IMR-90 (cell line): ENCODE measurements around the gene METTL2A. TPM values are rescaled to one million over a fixed set of nuclear protein-coding genes. Genes with fewer than 3 reads are reported as not detected.
"Not testable (repeated sequence)": the region's sequence is repeated elsewhere in the genome, so short reads cannot be mapped to it uniquely, and the experiment has no call there.

ENCODE experiments used
- ATAC-seq: fragments of 200-7000 bp; cut with Tn5 transposase; 2 replicates; pipeline ENCODE4 v1.9.1; 2020; ENCODE audit warnings: low read depth, mild to moderate bottlenecking, moderate library complexity
- BruUV-seq: library from RNA; stranded (reverse); fragments of 400-500 nt; replicated peaks from 2 replicates; lab custom pipeline; 2021; lab: Mats Ljungman, UMichigan
- CTCF ChIA-PET: fragments of 300-600 bp; formaldehyde crosslinking; extraction: SDS; loops from one replicate; lab custom pipeline; 2021; ENCODE audit warnings: antibody characterized with exemption; lab: Yijun Ruan, JAX
- POLR2A ChIA-PET: fragments of 300-600 bp; sonication (Branson Sonifier 250); formaldehyde crosslinking; loops from one replicate; lab custom pipeline; 2022; ENCODE audit warnings: antibody characterized with exemption; ENCODE audit not compliant: unreplicated experiment; lab: Charles Lee
- DNase-seq: peaks from one replicate; pipeline ENCODE4 v3.0.0; 2013
- H2AFZ ChIP-seq: replicated peaks from 2 replicates; pipeline ENCODE3; 2013; ENCODE audit warnings: low read length, mild to moderate bottlenecking; ENCODE audit not compliant: poor library complexity
- H2AK5ac ChIP-seq: 2 replicates; pipeline ENCODE4 v1.6.1; 2013; ENCODE audit warnings: low read depth, low read length, inconsistent platforms
- H2AK9ac ChIP-seq: replicated peaks from 2 replicates; pipeline ENCODE3; 2013; ENCODE audit warnings: mild to moderate bottlenecking, low read depth, low read length, moderate library complexity; ENCODE audit not compliant: poor library complexity
- H2BK120ac ChIP-seq: 2 replicates; pipeline ENCODE4 v1.6.1; 2013; ENCODE audit warnings: low read depth, low read length, inconsistent platforms
- H2BK15ac ChIP-seq: 3 replicates; pipeline ENCODE4 v1.6.1; 2013; ENCODE audit warnings: low read depth, low read length, inconsistent platforms
- H2BK20ac ChIP-seq: 2 replicates; pipeline ENCODE4 v1.6.1; 2013; ENCODE audit warnings: low read depth, mild to moderate bottlenecking, inconsistent platforms, low read length, moderate library complexity
- H2BK5ac ChIP-seq: 2 replicates; pipeline ENCODE4 v1.6.1; 2013; ENCODE audit warnings: mild to moderate bottlenecking, low read depth, low read length, inconsistent platforms; ENCODE audit not compliant: poor library complexity, severe bottlenecking
- H3K14ac ChIP-seq: replicated peaks from 2 replicates; pipeline ENCODE4 v1.6.1; 2013; ENCODE audit warnings: low read depth, low read length, inconsistent platforms
- H3K18ac ChIP-seq: 2 replicates; pipeline ENCODE4 v1.6.1; 2013; ENCODE audit warnings: low read depth, low read length, control low read depth
- H3K23ac ChIP-seq: 2 replicates; pipeline ENCODE4 v1.6.1; 2013; ENCODE audit warnings: low read depth, low read length, inconsistent platforms
- H3K27ac ChIP-seq: 2 replicates; pipeline ENCODE4 v1.5.1; 2013; ENCODE audit warnings: mild to moderate bottlenecking, control low read depth, low read length; ENCODE audit not compliant: insufficient read depth
- H3K27me3 ChIP-seq: 2 replicates; pipeline ENCODE4 v1.6.1; 2013; ENCODE audit warnings: low read length; ENCODE audit not compliant: control insufficient read depth, insufficient read depth
- H3K36me3 ChIP-seq: 2 replicates; pipeline ENCODE4 v1.6.1; 2013; ENCODE audit warnings: low read length, mixed read lengths; ENCODE audit not compliant: control insufficient read depth, insufficient read depth
- H3K4ac ChIP-seq: 2 replicates; pipeline ENCODE4 v1.6.1; 2013; ENCODE audit warnings: low read depth, low read length, inconsistent platforms
- H3K4me1 ChIP-seq: 2 replicates; pipeline ENCODE4 v1.6.1; 2013; ENCODE audit warnings: low read length, mixed read lengths; ENCODE audit not compliant: control insufficient read depth, insufficient read depth
- H3K4me2 ChIP-seq: 2 replicates; pipeline ENCODE4 v1.6.1; 2013; ENCODE audit warnings: low read depth, mild to moderate bottlenecking, control low read depth, low read length, moderate library complexity
- H3K4me3 ChIP-seq: 2 replicates; pipeline ENCODE4 v1.5.1; 2013; ENCODE audit warnings: low read depth, mild to moderate bottlenecking, control low read depth, low read length, moderate library complexity; ENCODE audit not compliant: insufficient read depth
- H3K56ac ChIP-seq: 2 replicates; pipeline ENCODE4 v1.6.1; 2013; ENCODE audit warnings: low read length, inconsistent platforms; ENCODE audit not compliant: insufficient read depth; ENCODE audit errors: extremely low read depth
- H3K79me1 ChIP-seq, 2 experiments: 2 replicates each; pipeline ENCODE4 v1.6.1; 2013; ENCODE audit warnings: low read length in 2 of 2, inconsistent platforms in 1 of 2, low read depth in 1 of 2
- H3K9ac ChIP-seq: 2 replicates; pipeline ENCODE4 v1.6.1; 2013; ENCODE audit warnings: low read depth, low read length, control low read depth
- H3K9me1 ChIP-seq: 2 replicates; pipeline ENCODE4 v1.6.1; 2013; ENCODE audit warnings: low read length, inconsistent platforms; ENCODE audit not compliant: insufficient read depth
- H3K9me3 ChIP-seq: 2 replicates; pipeline ENCODE4 v1.6.1; 2013; ENCODE audit warnings: low read length; ENCODE audit not compliant: control insufficient read depth, insufficient read depth
- H4K20me1 ChIP-seq: 2 replicates; pipeline ENCODE4 v1.6.1; 2013; ENCODE audit warnings: low read length, inconsistent platforms; ENCODE audit not compliant: insufficient read depth
- H4K5ac ChIP-seq: 2 replicates; pipeline ENCODE4 v1.6.1; 2013; ENCODE audit warnings: mild to moderate bottlenecking, low read depth, low read length, control low read depth
- H4K8ac ChIP-seq, 2 experiments: 2 replicates each; pipeline ENCODE4 v1.6.1; 2013; ENCODE audit warnings: low read depth in 2 of 2, low read length in 2 of 2, control low read depth in 1 of 2, inconsistent platforms in 1 of 2
- H4K91ac ChIP-seq: 2 replicates; pipeline ENCODE4 v1.6.1; 2013; ENCODE audit warnings: low read depth, low read length, inconsistent platforms; ENCODE audit not compliant: insufficient read depth
- WGBS, 2 experiments: methylation state at CpG; one replicate each; pipeline versions ENCODE4 v1.1.5 to v1.1.7; 2013; ENCODE audit warnings: missing lambda C conversion rate in 2 of 2; ENCODE audit not compliant: insufficient read length in 1 of 2; ENCODE audit errors: extremely low coverage in 2 of 2; 5-methylcytosine and 5-hydroxymethylcytosine counted together
- dilution Hi-C: fragments of 300-500 bp; cut with HindIII; formaldehyde crosslinking; loops from one replicate; pipeline ENCODE4 v1.14.3; 2018; ENCODE audit warnings: low sequenced_read_pairs; ENCODE audit not compliant: unreplicated experiment
- in situ Hi-C: fragments of 300-500 bp; cut with MboI; formaldehyde crosslinking; loops from 3 replicates; pipeline ENCODE4 v1.14.3; 2019; ENCODE audit warnings: low sequenced_read_pairs, inconsistent platforms, mixed read lengths
- intact Hi-C: fragments of 100-400 bp; cut with micrococcal nuclease; formaldehyde crosslinking; loops from 2 replicates; pipeline ENCODE4 v1.10.0; 2022
- polyA plus RNA-seq, 3 experiments: library from polyadenylated mRNA; depleted of rRNA; stranded (reverse); fragments of >200 nt; gene quantifications; 2 replicates each; pipeline ENCODE4 v1.2.3, GENCODE V29; 2012; ENCODE audit warnings: low replicate concordance in 1 of 3
- total RNA-seq: library from RNA; depleted of rRNA; stranded (reverse); fragments of >200 nt; gene quantifications from 2 replicates; pipeline ENCODE4 v1.2.3, GENCODE V29; 2012

Gene METTL2A
- total and polyA plus RNA-seq, 2 of the 4 experiments (the other 2 are of a cell fraction): 12.0 to 24.6 TPM

GRCh38 chr17:62478880-62479638, 55.4 kb downstream of the METTL2A start:
- H3K56ac ChIP-seq, H3K36me3 ChIP-seq, H3K4me2 ChIP-seq, H3K4me1 ChIP-seq, H4K20me1 ChIP-seq, CTCF ChIA-PET, H4K91ac ChIP-seq, H3K9me1 ChIP-seq, H2BK15ac ChIP-seq, BruUV-seq, H3K27me3 ChIP-seq, in situ Hi-C loops, H3K23ac ChIP-seq, H2AK5ac ChIP-seq, H3K9me3 ChIP-seq, intact Hi-C loops, H3K18ac ChIP-seq, dilution Hi-C loops, H3K4ac ChIP-seq, H2BK120ac ChIP-seq, H3K14ac ChIP-seq, DNase-seq, H2BK20ac ChIP-seq, POLR2A ChIA-PET, H4K8ac ChIP-seq: not testable (repeated sequence)
- Histone ChIP-seq H4K5ac (peak overlapping the region; percentile 63), H2BK5ac (peak overlapping the region; percentile 49), H2AFZ (peak overlapping the region; percentile 49), H3K9ac (peak overlapping the region; percentile 95), H3K4me3 (peak overlapping the region; percentile 89), H2AK9ac (peak overlapping the region; percentile 81), H3K27ac (peak overlapping the region; percentile 81), H3K79me1 (peaks cover 10 to 21% of the 10 kb centered on the region in 2 experiments)
- ATAC-seq: peak; percentile 22
- 0% methylated on average over 10 of the region's 84 CpGs; no CpG with 5 or more reads in 1 of the 2 experiments for WGBS, 2 experiments

- H2AK9ac ChIP-seq, H2AFZ ChIP-seq, intact Hi-C loops, H2BK15ac ChIP-seq, POLR2A ChIA-PET, in situ Hi-C loops, H3K9me3 ChIP-seq, H2BK20ac ChIP-seq, H4K20me1 ChIP-seq, DNase-seq, H2AK5ac ChIP-seq, H3K4me1 ChIP-seq, dilution Hi-C loops, H3K27me3 ChIP-seq, H2BK120ac ChIP-seq, H3K36me3 ChIP-seq, BruUV-seq, H3K9me1 ChIP-seq, CTCF ChIA-PET: not testable (repeated sequence)
- H3K56ac ChIP-seq: peak overlapping the region; percentile 79
- H3K14ac ChIP-seq: peak overlapping the region; percentile 83
- H3K9ac ChIP-seq: peak overlapping the region; percentile 95
- H3K27ac ChIP-seq: peak overlapping the region; percentile 81
- peak overlapping the region; percentile 60 for H2BK5ac ChIP-seq
- peak overlapping the region; percentile 90 for H3K4me2 ChIP-seq
- H4K91ac ChIP-seq: peak overlapping the region; percentile 32
- H3K23ac ChIP-seq: peak overlapping the region; percentile 67
- H3K79me1 ChIP-seq: peaks cover 10 to 21% of the 10 kb centered on the region in 2 experiments
- H3K4me3 ChIP-seq: peak overlapping the region; percentile 89
- H3K18ac ChIP-seq: peak overlapping the region; percentile 38
- H4K8ac ChIP-seq: peak overlapping the region; percentile 54 to 62; a peak in 3 of 4 replicates
- 0% methylated on average over 4 of the region's 22 CpGs; no CpG with 5 or more reads in 1 of the 2 experiments for WGBS, 2 experiments
- peak overlapping the region; percentile 89 for H4K5ac ChIP-seq
- peak; percentile 1; the same call in 1 of the 2 replicates for ATAC-seq
- H3K4ac ChIP-seq: peak overlapping the region; percentile 71
Observed at GRCh38 chr17:62479639-62480258, 56.1 kb downstream of the METTL2A start.
